Measurements from ENCODE around the gene BCAS1. TPM values are rescaled to one million over a fixed set of nuclear protein-coding genes. Genes with fewer than 3 reads are reported as not detected.

BCAS1 gene
- total RNA-seq, 1 experiment from 2014 or later, result 0.17 TPM

GRCh38 chr20:54047048-54047447 is 23.3 kb downstream of the BCAS1 start:
- Histone ChIP-seq H3K36me3 (ENCODE audit: control insufficient read depth in 1 of 2, insufficient read depth in 2 of 2, low read length in 2 of 2) (no peaks in the 10 kb centered on the region), H3K4me2 (ENCODE audit: low read length) (no peak overlapping the region), H3K9ac (ENCODE audit: low read length) (no peak overlapping the region), H3K4me3 (replicated peaks in 1 of 2; ENCODE audit: low read depth in 1 of 2, low read length in 2 of 2) (no peak overlapping the region), H3K27ac (ENCODE audit: low read depth, low read length) (no peak overlapping the region), H3K9me3 (ENCODE audit: control insufficient read depth in 1 of 2, insufficient read depth in 1 of 2, low read depth in 1 of 2, low read length in 2 of 2) (no peaks in the 10 kb centered on the region), H2AFZ (ENCODE audit: low read depth, low read length, poor library complexity, severe bottlenecking) (no peak overlapping the region), H4K20me1 (ENCODE audit: insufficient read depth) (no peaks in the 10 kb centered on the region), H3K9me2 (ENCODE audit: insufficient read depth) (no peaks in the 10 kb centered on the region), H3K27me3 (ENCODE audit: insufficient read depth, low read length) (no peaks in the 10 kb centered on the region), H3K4me1 (ENCODE audit: control insufficient read depth in 1 of 2, insufficient read depth in 2 of 2, low read length in 2 of 2) (no peaks in the 10 kb centered on the region), H3K79me2 (ENCODE audit: insufficient read depth, low read length) (no peaks in the 10 kb centered on the region)
- intact Hi-C loops (cut with micrococcal nuclease), result no loop called here
- no peak for DNase-seq (ENCODE audit: low read depth, low spot score)
- no peak for ATAC-seq
- RAD21 ChIA-PET (ENCODE audit: low non-redundant PET in 1 of 2, low total read pairs in 2 of 2, uncharacterized antibody in 2 of 2, unreplicated experiment in 2 of 2), result no interaction called here
- TF ChIP-seq CBX3 (IDR thresholded peaks at IDR 0.05; ENCODE audit: low read depth) (no peak), ZFX (IDR thresholded peaks at IDR 0.05) (no peak), EGR1 (IDR thresholded peaks at IDR 0.05; ENCODE audit: low read depth) (no peak), ELF1 (IDR thresholded peaks at IDR 0.05; ENCODE audit: borderline replicate concordance, low read depth) (no peak), JUND (IDR thresholded peaks at IDR 0.05) (no peak), REST (IDR thresholded peaks at IDR 0.05; ENCODE audit: low read depth) (no peak), FOSL1 (IDR thresholded peaks at IDR 0.05; ENCODE audit: low read depth) (no peak), POLR2AphosphoS5 (IDR thresholded peaks at IDR 0.05; ENCODE audit: low read depth, low read length) (no peak), RAD21 (IDR thresholded peaks at IDR 0.05; ENCODE audit: low read depth) (no peak), TCF7L2 (IDR thresholded peaks at IDR 0.05; ENCODE audit: borderline replicate concordance, extremely low read depth, insufficient read depth, insufficient read length) (no peak), CEBPB (IDR thresholded peaks at IDR 0.05; ENCODE audit: low read depth) (no peak), ZBTB33 (IDR thresholded peaks at IDR 0.05; ENCODE audit: extremely low read depth, insufficient replicate concordance, low read length) (no peak)
- TF ChIP-seq, protein P1, sequence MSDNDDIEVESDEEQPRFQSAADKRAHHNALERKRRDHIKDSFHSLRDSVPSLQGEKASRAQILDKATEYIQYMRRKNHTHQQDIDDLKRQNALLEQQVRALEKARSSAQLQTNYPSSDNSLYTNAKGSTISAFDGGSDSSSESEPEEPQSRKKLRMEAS (IDR thresholded peaks at IDR 0.05), result no peak
- TF ChIP-seq, protein P2, sequence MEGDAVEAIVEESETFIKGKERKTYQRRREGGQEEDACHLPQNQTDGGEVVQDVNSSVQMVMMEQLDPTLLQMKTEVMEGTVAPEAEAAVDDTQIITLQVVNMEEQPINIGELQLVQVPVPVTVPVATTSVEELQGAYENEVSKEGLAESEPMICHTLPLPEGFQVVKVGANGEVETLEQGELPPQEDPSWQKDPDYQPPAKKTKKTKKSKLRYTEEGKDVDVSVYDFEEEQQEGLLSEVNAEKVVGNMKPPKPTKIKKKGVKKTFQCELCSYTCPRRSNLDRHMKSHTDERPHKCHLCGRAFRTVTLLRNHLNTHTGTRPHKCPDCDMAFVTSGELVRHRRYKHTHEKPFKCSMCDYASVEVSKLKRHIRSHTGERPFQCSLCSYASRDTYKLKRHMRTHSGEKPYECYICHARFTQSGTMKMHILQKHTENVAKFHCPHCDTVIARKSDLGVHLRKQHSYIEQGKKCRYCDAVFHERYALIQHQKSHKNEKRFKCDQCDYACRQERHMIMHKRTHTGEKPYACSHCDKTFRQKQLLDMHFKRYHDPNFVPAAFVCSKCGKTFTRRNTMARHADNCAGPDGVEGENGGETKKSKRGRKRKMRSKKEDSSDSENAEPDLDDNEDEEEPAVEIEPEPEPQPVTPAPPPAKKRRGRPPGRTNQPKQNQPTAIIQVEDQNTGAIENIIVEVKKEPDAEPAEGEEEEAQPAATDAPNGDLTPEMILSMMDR (IDR thresholded peaks at IDR 0.05 in 2 of 3, conservative IDR thresholded peaks at IDR 0.05 in 1 of 3; ENCODE audit: borderline replicate concordance in 1 of 3, insufficient read depth in 1 of 3, low read depth in 2 of 3, low read length in 2 of 3), result no peak
- TF ChIP-seq, protein P3, sequence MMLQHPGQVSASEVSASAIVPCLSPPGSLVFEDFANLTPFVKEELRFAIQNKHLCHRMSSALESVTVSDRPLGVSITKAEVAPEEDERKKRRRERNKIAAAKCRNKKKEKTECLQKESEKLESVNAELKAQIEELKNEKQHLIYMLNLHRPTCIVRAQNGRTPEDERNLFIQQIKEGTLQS (IDR thresholded peaks at IDR 0.05), result no peak
- no TSS peak for BruUV-seq (replicated peaks)
- CTCF ChIA-PET, result no interaction called here
- POLR2A ChIA-PET, result no interaction called here
